HG03460 (cell line): ENCODE measurements around the gene LYZL1.
"Not testable (repeated sequence)": the region's sequence is repeated elsewhere in the genome, so short reads cannot be mapped to it uniquely, and the experiment has no call there.

Source experiments
- ATAC-seq: cut with Tn5 transposase; IDR thresholded peaks from one replicate; pipeline ENCODE4 v1.9.1; 2021; ENCODE audit not compliant: unreplicated experiment

Gene LYZL1

GRCh38 chr10:29288906-29289305, at the start of gene LYZL1:
Gene LYZL1 (plus strand): TSS chr10:29289070. CDS start chr10:29291868, 2,798 bp downstream.
- not testable (repeated sequence) for ATAC-seq

GRCh38 chr10:29239569-29240472, 49.0 kb upstream of the LYZL1 start:
- no peak for ATAC-seq

GRCh38 chr10:29240986-29241660, 47.7 kb upstream of the LYZL1 start:
- no peak for ATAC-seq

- no peak for ATAC-seq
These were observed 46.9 kb upstream of the LYZL1 start for GRCh38 chr10:29241925-29242324.

- no peak for ATAC-seq
These were observed 45.8 kb upstream of the LYZL1 start for GRCh38 chr10:29243066-29243465.

GRCh38 chr10:29243750-29244149, 45.1 kb upstream of the LYZL1 start:
- no peak for ATAC-seq

- ATAC-seq: no peak
These were observed 43.9 kb upstream of the LYZL1 start for GRCh38 chr10:29244978-29245377.

- ATAC-seq: no peak
These were observed 43.4 kb upstream of the LYZL1 start for GRCh38 chr10:29245476-29245875.

GRCh38 chr10:29246449-29246848, 42.4 kb upstream of the LYZL1 start:
- no peak for ATAC-seq

- no peak for ATAC-seq
These were observed 40.7 kb upstream of the LYZL1 start for GRCh38 chr10:29248158-29248557.

GRCh38 chr10:29249018-29249417, 39.9 kb upstream of the LYZL1 start:
- no peak for ATAC-seq

GRCh38 chr10:29250066-29250465, 38.8 kb upstream of the LYZL1 start:
- ATAC-seq: no peak

GRCh38 chr10:29252811-29253689, 35.8 kb upstream of the LYZL1 start:
- no peak for ATAC-seq

GRCh38 chr10:29253690-29254029, 35.2 kb upstream of the LYZL1 start:
- ATAC-seq: no peak

- no peak for ATAC-seq
These were observed 34.5 kb upstream of the LYZL1 start for GRCh38 chr10:29254123-29255046.

- no peak for ATAC-seq
These were observed 33.8 kb upstream of the LYZL1 start for GRCh38 chr10:29255104-29255503.

- no peak for ATAC-seq
These were observed 32.9 kb upstream of the LYZL1 start for GRCh38 chr10:29256019-29256418.

- ATAC-seq: no peak
These were observed 32.3 kb upstream of the LYZL1 start for GRCh38 chr10:29256586-29256985.

GRCh38 chr10:29257106-29257783, 31.6 kb upstream of the LYZL1 start:
- ATAC-seq: no peak

- no peak for ATAC-seq
These were observed 31.1 kb upstream of the LYZL1 start for GRCh38 chr10:29257784-29258135.
